ENCODE measurements around the gene ECM2.

The ECM2 gene

GRCh38 chr9:92518199-92518598 is 17.6 kb downstream of the ECM2 start:
- H3K4me3 ChIP-seq (ENCODE audit: low read length), result no peak overlapping the region
- TF ChIP-seq CTCF (conservative IDR thresholded peaks at IDR 0.05; ENCODE audit: low read length), result no peak
- DNase-seq (ENCODE audit: low read depth), result no peak

GRCh38 chr9:92517046-92517445 is 18.7 kb downstream of the ECM2 start:
- no peak for TF ChIP-seq CTCF (conservative IDR thresholded peaks at IDR 0.05; ENCODE audit: low read length)
- DNase-seq (ENCODE audit: low read depth), result no peak
- H3K4me3 ChIP-seq (ENCODE audit: low read length), result no peak overlapping the region

GRCh38 chr9:92516521-92516920 is 19.3 kb downstream of the ECM2 start:
- no peak for DNase-seq (ENCODE audit: low read depth)
- TF ChIP-seq CTCF (conservative IDR thresholded peaks at IDR 0.05; ENCODE audit: low read length), result no peak

GRCh38 chr9:92514635-92515034 is 21.2 kb downstream of the ECM2 start:
- no peak for TF ChIP-seq CTCF (conservative IDR thresholded peaks at IDR 0.05; ENCODE audit: low read length)
- no peak overlapping the region for H3K4me3 ChIP-seq (ENCODE audit: low read length)
- DNase-seq (ENCODE audit: low read depth), result no peak

More at GRCh38 chr9:92516521-92516920, 19.3 kb downstream of the ECM2 start:
- H3K4me3 ChIP-seq (ENCODE audit: low read length), result no peak overlapping the region

- H3K4me3 ChIP-seq (ENCODE audit: low read length), result no peak overlapping the region
- no peak for DNase-seq (ENCODE audit: low read depth)
- no peak for TF ChIP-seq CTCF (conservative IDR thresholded peaks at IDR 0.05; ENCODE audit: low read length)
Observed at GRCh38 chr9:92513349-92513748, 22.4 kb downstream of the ECM2 start.

GRCh38 chr9:92512622-92513021 is 23.2 kb downstream of the ECM2 start:
- TF ChIP-seq CTCF (conservative IDR thresholded peaks at IDR 0.05; ENCODE audit: low read length), result no peak
- H3K4me3 ChIP-seq (ENCODE audit: low read length), result no peak overlapping the region
- no peak for DNase-seq (ENCODE audit: low read depth)

GRCh38 chr9:92510747-92511146 is 25.0 kb downstream of the ECM2 start:
- DNase-seq (ENCODE audit: low read depth), result no peak
- no peak overlapping the region for H3K4me3 ChIP-seq (ENCODE audit: low read length)
- TF ChIP-seq CTCF (conservative IDR thresholded peaks at IDR 0.05; ENCODE audit: low read length), result no peak
